ENCODE measurements around the gene RFX1.

The RFX1 gene

DNA sequence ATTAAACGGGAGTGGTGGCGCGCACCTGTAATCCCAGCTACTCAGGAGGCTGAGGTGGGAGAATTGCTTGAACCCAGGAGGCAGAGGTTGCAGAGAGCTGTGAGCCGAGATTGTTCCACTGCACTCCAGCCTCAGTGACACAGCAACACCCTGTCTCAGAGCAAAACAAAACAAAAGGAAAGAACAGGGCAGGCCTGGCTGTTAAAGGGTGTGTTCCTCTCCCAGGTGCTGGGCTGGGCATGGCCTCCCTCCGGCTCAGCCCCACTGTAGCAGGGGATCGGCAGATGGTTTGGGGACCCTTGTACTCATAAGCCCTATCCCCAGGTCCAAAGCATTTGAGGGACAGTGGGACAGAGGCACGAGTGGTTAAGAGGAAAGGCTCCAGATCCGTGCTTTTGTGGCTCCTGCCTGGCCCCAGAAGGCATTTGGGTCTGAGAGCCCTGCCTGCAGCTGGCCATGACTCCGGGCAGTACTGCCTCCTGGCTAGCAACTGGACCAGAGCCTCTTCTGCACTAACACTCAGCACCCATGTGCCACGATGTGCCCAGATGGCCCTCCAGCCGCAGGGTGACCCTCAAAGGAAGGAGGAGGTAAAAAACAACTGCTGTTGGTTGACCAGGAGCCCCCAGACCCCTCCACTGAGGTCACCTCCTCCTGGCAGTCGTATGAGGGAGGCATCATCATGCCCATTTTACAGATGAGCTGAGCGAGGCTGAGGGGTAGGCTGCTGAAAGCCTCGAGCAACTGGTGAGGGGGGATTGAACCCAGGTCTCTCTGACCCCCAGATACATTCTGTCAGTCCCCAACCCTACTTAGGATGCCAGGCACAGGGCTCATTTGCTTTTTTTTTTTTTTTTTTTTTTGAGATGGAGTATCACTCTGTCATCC, 10.0 kb downstream of the RFX1 start:
- DNase-seq: no peak

DNA sequence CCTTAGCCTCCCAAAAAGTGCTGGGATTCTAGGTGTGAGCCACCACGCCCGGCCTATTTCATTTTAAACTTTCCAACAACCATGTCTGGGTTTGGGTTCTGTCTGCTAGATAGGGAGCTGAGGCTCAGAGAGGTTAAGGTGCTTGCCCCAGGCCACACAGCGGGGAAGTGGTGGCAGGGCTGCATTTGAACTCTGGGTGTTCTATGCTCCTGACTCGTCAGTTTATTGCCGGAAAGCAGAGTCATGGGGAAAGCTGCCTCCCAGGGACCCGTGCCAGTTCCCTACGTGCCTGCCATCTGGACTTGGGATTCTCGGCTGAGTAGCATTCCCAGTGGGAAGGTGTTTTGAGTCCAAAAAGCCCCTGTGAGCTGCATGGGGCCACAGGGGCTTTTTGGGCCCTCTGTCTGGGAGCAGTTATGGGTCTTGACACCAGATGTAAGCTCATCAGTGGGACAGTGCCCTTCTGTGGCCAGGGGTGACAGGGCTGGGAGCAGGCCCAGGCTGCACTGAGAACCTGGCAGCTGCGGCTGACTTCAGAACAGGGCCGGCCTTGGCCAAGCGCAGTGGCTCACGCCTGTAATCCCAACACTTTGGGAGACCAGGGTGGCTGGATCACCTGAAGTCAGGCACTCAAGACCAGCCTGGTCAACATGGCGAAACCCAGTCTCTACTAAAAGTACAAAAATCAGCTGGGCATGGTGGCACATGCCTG, 10.9 kb downstream of the RFX1 start:
- DNase-seq: no peak

DNA sequence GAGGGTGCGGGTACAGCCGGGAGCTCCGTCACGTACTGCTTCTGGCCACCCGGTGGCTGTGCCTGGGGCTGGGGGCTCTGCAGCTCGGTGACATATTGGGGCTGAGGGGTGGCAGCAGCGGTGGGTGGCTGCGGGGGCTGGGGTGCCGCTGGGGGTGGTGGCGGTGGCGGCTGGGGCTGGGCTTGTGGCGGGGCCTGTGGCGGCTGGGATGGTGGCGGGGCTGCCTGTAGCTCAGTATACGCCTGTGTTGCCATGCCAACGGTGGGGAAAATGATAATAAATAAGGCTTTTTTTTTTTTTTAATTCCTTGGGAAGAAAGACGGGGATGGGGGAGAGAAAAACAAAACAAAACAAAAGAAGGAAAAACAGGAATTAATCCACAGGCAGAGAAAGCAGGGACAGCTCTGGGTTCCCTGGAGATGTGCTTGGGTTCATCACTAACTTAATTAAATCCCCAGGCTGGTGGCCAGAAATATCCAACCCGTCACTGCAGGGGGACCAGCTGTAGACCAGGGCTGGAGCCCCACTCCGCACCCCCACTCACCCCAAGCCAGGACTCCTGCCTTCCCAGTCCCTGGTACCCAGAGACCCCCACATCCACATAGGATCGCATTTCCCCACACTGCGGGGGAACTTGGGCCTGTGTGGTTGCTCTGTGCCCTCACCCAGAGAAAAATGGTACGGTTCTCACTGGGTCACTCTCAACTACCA, 12.4 kb downstream of the RFX1 start:
- no peak for DNase-seq

DNA sequence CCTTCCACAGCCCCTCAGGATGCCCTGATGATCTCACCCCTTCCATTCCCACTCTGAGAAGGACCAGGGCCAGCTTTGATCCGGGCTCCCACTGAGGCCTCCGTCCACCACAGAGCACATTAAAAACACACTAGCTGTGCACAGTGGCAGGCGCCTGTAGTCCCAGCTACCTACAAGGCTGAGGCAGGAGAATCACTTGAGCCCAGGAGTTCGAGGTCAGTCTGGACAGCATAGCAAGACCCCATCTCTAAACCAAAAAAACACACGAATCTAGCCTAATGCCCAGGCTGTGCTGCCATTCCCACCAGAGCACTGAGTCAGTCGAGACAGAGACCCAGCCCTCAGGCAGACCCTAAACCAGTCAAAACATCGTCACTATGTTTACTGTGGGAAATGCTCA, 14.1 kb downstream of the RFX1 start:
- DNase-seq: no peak

DNA sequence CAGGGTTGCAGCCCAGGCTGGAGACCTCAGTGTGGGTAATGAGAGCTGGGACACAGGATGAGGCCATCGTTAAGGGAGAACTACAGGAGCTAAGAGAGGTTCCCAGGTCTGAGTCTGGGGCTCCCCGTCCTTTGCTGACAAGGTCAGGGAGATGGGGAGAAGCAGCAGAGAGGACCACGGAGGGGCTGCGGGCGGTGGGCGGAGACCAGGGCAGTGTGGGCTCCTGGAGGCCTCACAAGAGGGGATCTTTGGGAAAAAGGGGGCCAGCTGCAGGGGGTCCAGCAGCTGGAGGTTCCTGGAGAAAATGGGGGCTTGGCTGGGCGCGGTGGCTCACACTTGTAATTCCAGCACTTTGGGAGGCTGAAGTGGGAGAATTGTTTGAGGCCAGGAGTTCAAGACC, 16.0 kb downstream of the RFX1 start:
- no peak for DNase-seq

DNA sequence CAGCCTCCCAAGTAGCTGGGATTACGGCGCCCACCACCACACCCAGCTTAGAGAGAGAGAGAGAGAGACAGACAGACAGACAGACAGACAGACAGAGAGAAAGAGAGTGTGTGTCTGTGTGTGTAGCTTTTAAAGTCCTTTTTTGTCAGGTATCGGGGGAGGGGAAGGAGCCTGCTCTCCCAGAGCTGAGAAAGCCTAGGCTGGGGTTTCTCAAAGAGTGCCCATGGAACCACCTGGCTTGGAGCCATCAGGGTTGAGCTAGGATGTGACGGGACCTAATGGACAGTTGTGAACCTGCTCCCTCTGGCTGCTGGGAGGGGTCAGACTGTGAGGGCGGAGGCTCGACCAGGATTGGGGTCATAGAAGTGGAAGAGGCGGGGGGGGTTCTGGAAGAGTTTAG, 16.6 kb downstream of the RFX1 start:
- DNase-seq: no peak

DNA sequence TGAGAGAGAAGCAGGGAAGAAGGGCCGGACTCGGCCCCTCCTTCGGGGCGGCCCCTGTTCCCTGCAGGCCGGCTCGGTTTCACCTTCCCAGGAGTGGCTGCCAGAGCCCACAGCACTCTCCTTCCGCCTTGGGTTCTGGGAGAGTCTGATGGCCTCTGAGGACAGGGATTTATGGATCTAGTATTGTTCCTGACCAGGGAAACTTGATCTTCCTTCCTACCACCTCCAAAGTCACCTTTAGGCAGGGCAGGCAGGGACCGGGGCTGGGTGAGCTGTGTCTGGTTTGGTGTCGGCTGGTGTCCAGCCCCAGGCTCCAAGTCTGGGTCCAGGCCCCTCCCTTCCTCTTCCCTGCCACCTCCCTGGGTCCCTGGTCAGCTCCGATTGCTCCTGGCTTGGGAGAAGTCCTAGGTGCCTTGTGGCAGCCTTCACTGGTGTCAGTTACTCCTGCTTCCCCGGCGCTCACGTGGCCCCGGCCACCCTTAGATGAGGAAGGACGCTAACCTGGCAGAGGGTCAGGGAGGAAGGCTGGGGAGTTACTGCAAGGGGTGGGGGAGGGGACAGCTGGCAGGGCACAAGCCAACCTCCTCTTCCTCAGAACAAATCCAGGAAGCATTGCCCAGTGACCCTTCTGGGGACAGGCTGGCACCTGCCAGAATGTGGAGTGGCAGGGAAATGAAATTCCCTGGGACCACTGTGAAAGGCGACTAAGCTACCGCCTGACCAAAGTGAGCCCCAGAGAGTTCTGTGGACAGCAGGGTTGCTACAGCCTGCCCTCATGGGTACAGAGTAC, 18.8 kb downstream of the RFX1 start:
- DNase-seq: peak; percentile 62

DNA sequence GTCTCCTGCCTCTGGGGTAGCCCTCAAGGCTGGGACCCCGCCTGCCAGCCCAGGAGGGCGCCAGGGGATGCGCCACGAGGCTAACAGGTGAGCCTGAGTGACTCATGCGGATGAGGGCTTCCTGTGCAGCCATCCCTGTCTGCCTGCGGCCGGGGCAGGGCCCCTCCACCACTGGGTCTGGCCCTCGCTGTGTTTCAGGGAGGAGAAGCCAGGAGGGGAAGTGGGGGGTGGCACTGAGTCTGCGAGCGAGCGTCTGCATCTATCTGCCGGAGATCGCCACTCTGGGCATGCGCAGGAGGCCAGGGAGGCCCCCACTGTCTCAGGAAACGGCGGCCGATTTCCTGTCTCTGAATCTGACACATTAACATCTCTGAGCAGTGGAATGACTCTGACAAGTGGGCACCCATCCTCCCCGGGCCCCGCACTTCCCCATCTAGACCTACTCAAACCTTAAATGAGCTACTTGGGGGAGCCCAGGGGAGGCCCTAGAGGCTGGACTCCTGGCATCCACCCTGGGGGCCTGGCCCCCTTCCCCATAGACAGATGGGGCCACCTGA, 19.7 kb downstream of the RFX1 start:
- DNase-seq: peak; percentile 98

DNA sequence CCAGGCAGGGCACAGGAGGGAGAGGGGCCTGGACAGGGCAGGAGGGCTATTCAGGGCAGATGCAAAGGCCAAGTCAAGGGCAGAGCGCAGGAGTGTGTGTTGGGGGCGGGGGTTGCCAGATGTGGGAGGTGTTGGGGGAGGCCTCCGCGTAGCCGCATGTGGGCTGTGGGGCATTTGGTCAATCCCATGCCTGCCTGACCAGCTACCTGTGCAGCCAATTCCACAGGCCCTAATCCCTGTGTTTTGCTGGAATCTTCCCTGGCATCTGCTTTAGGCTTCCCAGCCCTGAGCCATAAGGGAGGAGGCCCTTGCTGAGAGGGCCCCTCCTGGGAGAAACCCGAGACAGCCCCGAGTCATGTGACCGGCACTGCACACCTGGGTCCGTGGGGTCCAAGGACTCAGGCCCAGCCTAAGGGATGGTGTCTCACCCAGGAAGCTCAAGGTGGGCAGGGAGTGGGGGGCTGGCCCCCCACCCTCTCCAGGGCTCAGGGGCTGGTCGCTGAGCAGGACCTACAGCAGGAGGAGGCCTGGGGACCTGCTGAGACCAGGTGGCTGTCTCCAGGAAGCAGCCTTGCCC, 20.3 kb downstream of the RFX1 start:
- DNase-seq: no peak

DNA sequence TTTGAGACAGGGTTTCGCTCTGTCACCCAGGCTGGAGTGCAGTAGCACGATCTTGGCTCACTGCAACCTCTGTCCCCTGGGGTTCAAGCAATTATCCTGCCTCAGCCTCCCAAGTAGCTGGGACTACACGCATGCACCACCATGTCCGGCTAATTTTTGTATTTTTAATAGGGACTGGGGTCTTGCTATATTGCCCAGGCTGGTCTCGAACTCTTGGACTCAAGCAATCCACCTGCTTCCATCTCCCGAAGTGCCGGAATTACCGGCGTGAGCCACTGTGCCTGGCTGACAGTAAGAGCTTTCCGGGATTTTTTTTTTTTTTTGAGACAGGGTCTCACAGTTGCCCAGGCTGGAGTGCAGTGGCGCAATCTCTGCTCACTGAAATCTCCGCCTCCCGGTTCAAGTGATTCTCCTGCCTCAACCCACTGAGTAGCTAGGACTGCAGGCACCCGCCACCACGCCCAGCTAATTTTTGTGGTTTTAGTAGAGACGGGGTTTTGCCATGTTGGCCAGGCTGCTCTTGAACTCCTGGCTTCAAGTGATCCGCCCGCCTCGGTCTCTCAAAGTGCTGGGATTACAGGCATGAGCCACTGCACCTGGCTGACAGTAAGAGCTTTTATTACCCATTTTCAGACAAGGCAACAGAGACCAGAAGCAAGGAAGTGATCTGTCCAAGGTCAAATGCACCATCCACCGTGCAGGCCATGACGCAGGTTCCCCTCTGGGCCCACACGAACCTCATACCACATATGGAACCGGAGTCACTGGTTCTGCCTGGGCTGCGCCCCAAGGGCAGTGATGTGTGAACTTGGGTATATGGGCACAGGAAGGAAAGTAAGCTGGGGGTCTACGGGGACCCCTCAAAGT, 21.0 kb downstream of the RFX1 start:
- peak; percentile 42 for DNase-seq

DNA sequence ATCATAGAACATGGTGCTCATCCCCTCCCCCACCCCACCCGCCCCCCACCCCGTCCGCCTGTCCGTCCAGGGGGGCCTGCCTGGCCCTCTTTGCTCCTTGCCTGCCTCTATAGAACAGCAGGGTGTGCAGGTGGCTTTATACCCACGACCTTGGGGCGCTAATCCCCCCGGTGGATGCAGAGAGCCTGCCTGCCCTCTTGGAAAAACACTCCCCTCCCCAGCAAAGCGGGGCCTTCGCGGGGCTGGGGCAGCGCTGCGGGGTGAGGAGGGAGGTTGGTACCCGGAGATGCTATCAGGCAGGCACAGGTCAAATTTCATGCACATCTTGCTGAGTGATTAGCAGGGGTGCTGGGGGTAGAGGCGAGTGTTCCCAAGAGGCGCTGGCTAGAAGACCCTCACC, 21.9 kb downstream of the RFX1 start:
- DNase-seq: no peak

DNA sequence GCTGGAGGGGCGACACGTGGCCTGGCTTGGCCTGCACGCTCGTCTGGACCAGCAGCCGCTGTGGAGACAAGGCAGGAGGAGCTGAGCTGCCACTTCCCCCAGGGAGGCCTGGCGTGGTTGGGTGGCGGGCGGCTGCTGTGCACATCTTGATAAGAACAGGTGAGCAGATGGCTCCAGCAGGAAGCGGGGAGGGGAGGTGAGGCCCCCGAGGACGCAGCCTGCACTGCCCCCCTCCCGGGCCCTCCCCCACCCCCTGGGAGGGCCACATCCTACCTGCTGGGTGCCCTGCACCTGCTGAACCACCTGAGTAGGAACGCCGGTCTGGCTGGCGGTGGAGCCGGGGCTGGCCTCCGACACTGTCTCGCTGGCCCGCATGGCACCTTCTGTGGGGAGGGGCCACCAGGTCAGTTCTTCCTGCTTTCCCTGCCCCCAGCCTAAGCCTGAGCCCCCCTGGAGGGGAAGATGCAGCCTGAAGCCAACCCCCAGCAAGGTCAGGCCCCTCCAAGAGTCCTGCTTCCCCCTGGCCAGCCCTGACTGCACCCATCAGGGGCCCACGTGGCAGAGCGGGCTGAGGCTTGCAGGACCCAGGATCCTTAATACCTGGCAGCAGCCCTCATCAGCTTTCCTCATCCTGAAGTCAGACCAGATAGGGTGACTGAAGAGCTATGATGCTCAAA, 22.8 kb downstream of the RFX1 start:
- no peak for DNase-seq

DNA sequence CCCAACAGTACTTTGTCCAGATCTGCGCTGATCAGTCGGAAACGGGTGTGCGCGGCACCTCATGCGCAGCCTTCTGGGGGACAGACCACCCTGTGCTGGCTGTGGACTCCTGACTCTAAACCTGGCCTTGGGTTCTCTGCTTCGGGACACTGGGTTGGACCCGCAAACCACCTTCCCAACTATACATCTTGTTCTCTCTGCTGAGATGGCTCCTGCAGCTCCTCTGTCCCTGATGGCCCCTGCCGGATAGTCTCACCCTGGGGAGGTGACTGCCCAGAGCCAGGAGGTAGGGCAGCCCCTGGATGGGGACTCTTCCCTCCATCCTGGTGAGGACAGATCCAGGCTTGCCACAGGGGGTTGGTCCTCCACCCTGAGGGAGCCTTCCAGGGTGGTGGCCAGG, 23.3 kb downstream of the RFX1 start:
- no peak for DNase-seq

DNA sequence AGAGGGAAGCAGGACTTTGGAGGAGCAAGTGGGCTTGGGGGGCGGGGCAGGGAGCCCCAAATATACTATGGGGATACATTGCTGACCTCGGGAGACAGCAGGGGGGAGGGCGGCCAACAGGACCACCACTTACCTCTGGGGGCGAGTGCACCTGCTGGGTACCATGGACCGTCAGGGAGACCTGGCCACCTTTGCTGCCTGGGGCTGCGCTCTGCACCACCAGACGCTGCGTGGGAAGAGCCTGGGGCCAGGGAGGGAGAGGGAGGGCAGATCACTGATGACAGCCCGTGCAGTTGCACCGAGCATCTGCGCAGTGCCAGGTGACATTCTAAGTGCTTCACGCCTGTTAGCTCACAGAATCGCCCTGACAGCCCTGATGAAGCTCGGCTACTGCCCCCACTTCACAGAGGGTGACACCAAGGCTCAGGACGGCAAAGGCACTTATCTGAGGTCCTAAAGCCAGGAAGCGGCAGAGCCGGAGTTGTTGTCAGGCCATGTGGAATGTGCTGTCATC, 24.1 kb downstream of the RFX1 start:
- DNase-seq: no peak

DNA sequence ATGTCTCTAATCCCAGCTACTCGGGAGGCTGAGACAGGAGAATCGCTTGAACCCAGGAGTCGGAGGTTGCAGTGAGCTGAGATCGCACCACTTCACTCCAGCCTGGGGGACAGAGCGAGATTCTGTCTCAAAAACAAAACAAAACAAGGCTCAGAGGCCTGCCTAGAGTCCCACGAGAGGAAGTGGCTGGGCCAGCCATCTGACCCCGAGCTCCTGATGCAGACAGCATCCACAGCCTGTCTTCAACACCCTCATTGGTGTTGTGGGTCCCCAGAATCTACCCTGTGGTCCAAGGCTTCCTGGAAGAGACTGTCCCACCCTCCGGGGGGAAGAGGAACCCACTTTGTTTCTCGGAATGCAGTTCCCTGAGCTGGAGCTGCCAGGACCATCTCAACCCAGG, 24.7 kb downstream of the RFX1 start:
- no peak for DNase-seq

DNA sequence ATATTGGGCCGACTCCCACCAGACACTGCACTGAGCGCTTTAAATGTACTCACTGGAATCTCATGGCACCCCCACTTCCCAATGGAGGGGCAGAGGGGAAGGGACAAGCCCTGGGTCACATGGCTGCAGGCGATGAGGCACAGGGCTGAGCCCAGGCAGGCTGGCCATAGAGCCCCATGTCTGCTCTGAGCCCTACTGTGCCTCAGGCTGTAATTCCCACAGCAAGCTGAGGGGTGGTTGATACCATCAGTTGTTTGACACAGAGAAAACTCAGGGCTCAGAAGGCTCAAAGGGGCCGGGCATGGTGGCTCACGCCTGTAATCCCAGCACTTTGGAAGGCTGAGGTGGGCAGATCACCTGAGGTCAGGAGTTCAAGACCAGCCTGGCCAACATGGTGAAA, 25.1 kb downstream of the RFX1 start:
- DNase-seq: no peak

DNA sequence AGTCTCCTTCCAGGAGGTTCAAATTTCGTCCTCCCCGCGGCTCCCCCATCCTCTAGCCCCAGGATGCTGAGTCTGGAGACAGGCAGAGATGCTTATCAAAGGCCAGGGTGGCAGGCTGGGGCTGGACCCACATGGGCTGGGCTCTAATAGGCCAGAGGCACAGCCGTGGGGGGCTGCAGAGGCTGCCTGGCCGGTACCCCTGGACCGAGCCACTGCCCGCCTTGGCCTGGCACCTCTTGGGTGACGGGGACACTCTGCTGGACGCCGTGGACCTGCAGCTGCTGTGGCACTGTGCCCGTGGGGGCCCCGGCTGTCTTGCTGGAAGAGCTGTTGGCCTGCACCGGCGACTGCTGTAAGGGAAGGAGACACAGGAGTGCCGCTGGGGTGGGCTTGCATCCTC, 25.8 kb downstream of the RFX1 start:
- no peak for DNase-seq

DNA sequence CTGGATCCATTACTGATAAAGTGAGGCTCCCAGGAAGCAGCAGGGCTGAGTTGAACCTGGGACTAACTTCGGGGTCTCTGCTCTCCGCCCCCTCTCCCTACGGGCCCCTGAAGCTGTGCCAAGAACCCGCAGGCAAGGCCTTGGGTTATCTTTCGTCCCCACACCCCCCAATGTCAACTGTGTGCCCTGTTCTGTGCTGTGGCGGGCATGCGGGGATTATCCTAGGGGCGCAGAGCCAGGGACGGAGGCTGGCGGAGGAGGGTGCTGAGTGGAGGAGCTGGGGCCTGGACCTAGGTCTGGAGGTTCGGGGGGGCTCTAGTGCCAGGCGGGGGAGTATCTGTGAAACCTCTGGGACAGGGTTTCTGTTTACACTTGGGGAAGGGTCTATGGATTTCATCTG, 26.4 kb downstream of the RFX1 start:
- peak; percentile 42 for DNase-seq

DNA sequence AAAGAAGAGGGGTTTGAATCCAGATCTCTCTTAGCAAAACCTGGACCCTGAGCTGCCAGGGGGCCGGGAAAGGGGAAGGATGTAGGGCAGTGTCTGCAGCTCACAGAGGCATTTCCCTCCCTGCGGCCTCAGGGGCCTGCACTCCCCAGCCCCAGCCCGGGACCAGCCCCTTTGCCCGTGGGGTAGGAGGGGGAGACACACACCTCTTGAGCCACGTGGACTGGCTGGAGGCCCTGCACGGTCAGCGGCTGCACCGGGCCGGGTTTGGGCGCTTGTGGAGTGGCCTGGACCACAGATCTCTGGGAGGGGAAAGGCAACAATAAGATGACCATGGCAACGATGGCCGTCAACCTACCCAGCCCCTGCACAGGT, 26.9 kb downstream of the RFX1 start:
- DNase-seq: peak; percentile 53
